Measurements from ENCODE around the gene AMMECR1L.
"Not testable (repeated sequence)": the region's sequence is repeated elsewhere in the genome, so short reads cannot be mapped to it uniquely, and the experiment has no call there.

Gene AMMECR1L

DNA sequence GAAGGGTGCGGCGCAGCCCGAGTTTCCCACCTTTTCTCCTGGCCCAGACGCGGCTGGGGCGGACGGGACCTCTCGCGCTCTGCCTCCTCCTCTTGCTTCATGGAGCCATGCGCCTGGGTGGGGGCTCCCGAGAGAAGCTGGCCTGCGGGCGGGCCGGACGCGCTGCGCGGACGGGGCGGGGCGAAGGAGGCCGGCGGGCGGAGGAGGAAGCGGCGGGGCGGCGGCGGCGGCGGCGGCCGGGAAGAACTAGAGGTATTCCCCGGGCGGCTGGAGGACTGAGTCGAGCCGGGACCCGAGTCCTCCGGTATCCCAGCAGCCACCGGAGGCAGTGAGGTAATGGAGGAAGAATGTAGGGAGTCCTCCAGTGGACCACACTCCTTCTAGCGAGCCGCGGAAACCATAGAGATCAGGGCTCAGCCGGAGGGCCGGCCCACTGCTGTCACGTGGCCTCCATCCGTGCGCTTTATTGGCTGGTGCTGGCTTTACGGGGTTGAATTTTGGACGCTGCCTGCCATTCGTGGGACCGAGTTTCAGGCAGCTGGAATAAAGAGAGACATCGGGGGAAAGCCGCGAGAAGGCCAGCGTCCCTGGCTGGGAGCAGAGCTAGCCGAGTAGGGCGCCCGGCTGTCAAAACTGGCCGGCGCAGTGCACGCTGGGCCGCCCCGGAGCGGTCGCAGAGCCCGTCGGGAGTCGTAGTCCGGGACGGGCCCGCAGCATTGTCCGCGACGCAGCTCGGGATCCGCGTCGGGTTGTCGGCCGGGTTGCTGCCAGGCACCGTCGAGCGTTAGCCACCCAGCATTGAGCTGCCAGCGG, at the start of gene AMMECR1L:
Gene AMMECR1L (minus strand): TSS at position 177 of the 813 bp plus-strand sequence. CDS start 11,722 bp downstream, outside the sequence.
- DNase-seq (ENCODE audit: low read depth) = not testable (repeated sequence)

DNA sequence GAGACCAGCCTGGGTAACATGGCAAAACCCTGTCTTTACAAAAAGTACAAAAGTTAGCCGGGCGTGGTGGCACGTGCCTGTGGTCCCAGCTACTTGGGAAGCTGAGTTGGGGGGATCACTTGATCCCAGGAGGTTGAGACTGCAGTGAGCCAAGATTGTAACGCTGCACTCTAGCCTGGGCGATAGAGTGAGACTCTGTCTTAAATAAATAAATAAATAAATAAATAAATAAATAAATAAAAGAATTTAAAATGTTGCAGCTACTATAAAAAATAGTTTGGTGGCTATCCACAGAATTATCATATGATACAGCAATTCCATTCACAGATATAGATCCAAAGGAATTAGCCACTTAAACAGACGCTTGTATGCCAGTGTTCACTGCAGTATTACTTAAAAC, 49.6 kb upstream of the AMMECR1L start:
- TF ChIP-seq, protein P1, sequence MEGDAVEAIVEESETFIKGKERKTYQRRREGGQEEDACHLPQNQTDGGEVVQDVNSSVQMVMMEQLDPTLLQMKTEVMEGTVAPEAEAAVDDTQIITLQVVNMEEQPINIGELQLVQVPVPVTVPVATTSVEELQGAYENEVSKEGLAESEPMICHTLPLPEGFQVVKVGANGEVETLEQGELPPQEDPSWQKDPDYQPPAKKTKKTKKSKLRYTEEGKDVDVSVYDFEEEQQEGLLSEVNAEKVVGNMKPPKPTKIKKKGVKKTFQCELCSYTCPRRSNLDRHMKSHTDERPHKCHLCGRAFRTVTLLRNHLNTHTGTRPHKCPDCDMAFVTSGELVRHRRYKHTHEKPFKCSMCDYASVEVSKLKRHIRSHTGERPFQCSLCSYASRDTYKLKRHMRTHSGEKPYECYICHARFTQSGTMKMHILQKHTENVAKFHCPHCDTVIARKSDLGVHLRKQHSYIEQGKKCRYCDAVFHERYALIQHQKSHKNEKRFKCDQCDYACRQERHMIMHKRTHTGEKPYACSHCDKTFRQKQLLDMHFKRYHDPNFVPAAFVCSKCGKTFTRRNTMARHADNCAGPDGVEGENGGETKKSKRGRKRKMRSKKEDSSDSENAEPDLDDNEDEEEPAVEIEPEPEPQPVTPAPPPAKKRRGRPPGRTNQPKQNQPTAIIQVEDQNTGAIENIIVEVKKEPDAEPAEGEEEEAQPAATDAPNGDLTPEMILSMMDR (IDR thresholded peaks at IDR 0.05; ENCODE audit: low read depth, low read length, missing control alignments) = no peak
- H3K4me3 ChIP-seq (ENCODE audit: low read depth, low read length) = no peak overlapping the region
- no peak for DNase-seq (ENCODE audit: low read depth)

More for the DNA sequence above, at the start of gene AMMECR1L:
- H3K4me3 ChIP-seq (ENCODE audit: low read depth, low read length) = peak within 1 kb of the TSS; percentile 66

DNA sequence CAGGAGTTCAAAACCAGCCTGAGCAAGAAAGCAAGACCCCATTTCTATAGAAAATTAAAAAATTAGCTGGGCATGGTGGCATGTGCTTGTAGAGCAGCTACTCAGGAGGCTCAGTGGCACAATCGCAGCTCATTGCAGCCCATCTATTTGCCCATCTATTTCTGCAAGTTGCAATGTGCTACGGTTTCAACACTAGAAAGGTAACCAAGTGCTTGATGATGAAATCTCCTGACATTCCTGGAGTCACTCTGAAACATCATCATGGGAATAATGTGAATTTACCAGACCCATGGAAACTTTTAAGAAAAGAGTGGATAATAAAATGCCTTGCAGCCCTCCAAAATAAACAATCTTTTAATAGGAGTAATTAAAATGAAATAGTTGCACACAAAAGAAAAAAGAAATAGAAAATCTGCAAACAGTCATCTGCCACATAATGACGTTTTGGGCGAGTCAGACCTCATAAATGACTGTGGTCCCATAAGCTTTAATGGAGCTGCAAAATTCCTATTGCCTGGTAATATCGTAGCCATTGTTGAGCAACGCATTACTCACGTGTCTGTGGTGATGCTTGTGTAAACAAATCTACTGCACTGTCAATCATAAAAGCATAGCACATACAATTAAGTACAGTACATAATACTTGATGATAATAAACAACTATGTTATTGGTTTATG, 46.6 kb upstream of the AMMECR1L start:
- H3K4me3 ChIP-seq (ENCODE audit: low read depth, low read length) = no peak overlapping the region
- no peak for DNase-seq (ENCODE audit: low read depth)
- TF ChIP-seq, protein P1 (IDR thresholded peaks at IDR 0.05; ENCODE audit: low read depth, low read length, missing control alignments) = no peak

DNA sequence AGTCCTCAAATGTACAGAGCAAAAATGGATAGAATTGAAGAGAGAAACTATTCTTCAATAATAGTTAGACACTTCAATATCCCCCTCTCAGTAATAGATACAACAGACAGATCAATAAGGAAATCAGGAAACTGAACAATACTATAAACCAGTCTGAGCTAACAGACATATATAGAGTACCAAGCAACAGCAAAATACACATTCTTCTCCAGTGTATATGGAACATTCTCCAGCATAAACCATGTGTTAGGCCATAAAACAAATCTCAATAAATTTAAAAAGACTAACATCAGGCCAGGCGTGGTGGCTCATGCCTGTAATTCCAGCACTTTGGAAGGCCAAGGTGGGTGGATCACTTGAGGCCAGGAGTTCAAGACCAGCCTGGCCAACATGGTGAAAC, 43.7 kb upstream of the AMMECR1L start:
- no peak overlapping the region for H3K4me3 ChIP-seq (ENCODE audit: low read depth, low read length)
- TF ChIP-seq, protein P1 (IDR thresholded peaks at IDR 0.05; ENCODE audit: low read depth, low read length, missing control alignments) = no peak
- DNase-seq (ENCODE audit: low read depth) = no peak

DNA sequence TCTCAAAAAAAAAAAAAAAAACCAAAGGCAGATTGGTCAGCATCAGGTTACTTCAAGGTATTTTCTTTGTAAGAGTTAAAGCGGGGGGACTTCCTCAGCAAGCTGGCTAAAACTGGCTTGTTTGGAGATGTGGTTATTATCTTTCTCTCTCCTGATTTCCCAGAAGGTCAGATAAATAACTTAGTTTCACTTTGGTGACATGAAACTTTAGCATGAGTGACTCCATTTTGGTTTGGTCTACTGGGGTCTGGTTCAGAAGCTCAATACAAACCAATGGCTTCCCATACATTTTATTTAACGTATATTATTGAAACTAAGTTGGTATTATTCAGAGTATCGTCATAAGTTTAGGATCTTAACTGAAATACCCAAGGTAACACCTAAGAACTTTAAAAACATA, 41.6 kb upstream of the AMMECR1L start:
- DNase-seq (ENCODE audit: low read depth) = no peak
- TF ChIP-seq, protein P1 (IDR thresholded peaks at IDR 0.05; ENCODE audit: low read depth, low read length, missing control alignments) = no peak
- H3K4me3 ChIP-seq (ENCODE audit: low read depth, low read length) = no peak overlapping the region

DNA sequence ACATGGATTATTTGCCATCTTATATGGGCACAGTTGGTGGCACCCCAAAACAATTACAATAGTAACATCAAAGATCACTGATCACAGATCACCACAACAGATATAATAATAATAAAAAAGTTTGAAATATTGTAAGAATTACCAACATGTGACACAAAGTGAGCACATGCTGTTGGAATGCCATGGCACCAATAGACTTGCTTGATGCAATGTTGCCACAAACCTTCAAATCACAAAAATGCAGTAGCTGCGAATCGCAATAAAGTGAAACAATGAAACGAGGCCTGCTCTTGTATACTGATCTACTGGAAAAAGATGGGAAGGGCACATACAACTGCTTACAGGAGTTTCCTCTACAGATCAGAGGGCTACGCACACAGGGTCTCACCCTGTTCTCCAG, 32.2 kb upstream of the AMMECR1L start:
- DNase-seq (ENCODE audit: low read depth) = no peak
- no peak overlapping the region for H3K4me3 ChIP-seq (ENCODE audit: low read depth, low read length)
- TF ChIP-seq, protein P1 (IDR thresholded peaks at IDR 0.05; ENCODE audit: low read depth, low read length, missing control alignments) = no peak

DNA sequence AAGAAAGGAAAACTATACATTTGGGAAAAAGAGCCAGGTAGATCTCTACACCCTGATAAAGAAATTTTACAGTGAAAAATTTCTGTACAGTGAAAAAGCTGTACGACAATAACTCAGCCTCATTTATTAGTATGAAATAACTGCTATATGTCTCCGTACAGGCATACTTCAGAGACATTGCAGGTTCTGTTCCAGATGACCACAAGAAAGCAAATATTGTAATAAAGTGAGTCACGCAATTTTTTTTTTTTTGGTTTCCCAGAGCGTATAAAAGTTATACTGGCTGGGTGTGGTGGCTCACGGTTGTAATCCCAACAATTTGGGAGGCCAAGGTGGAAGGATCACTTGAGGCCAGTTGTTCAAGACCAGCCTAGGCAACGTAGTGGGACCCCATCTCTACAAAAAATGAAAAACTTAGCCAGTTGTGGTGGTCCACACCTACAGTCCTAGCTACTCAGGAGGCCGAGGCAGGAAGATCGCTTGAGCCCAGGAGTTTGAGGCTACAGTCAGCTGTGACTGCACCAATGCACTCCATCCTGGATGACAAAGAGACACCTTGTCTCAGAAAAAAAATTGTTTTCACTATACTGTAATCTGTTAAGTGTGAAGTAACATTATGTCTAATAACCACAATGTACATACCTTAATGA, 28.2 kb upstream of the AMMECR1L start:
- TF ChIP-seq, protein P1 (IDR thresholded peaks at IDR 0.05; ENCODE audit: low read depth, low read length, missing control alignments) = no peak

More for the DNA sequence above, 28.2 kb upstream of the AMMECR1L start:
- no peak overlapping the region for H3K4me3 ChIP-seq (ENCODE audit: low read depth, low read length)
- DNase-seq (ENCODE audit: low read depth) = no peak

Measured in GM12864 (cell line).